WTC11 (cell line): ENCODE results near the gene TNPO3.

ENCODE experiments used
- CREB1 ChIP-seq: sonication (generic); formaldehyde crosslinking; IDR thresholded peaks from 2 replicates; pipeline ENCODE4 v1.8.0; 2023; ENCODE audit warnings: mild to moderate bottlenecking, missing genetic modification reagents
- CTCF ChIP-seq: fragments of 200-600 bp; IDR thresholded peaks from 2 replicates; pipeline ENCODE4 v1.8.0; 2022; ENCODE audit warnings: antibody characterized with exemption
- E2F5 ChIP-seq: sonication (generic); formaldehyde crosslinking; IDR thresholded peaks from 2 replicates; pipeline ENCODE4 v1.8.1; 2022; ENCODE audit warnings: mild to moderate bottlenecking, moderate library complexity, missing genetic modification reagents
- ESRRA ChIP-seq: sonication (generic); formaldehyde crosslinking; IDR thresholded peaks from 2 replicates; pipeline ENCODE4 v1.8.1; 2022; ENCODE audit warnings: mild to moderate bottlenecking, missing genetic modification reagents, borderline replicate concordance
- ETV6 ChIP-seq: sonication (generic); formaldehyde crosslinking; IDR thresholded peaks from 2 replicates; pipeline ENCODE4 v1.8.1; 2022; ENCODE audit warnings: mild to moderate bottlenecking, missing genetic modification reagents
- IRF2 ChIP-seq: sonication (generic); formaldehyde crosslinking; IDR thresholded peaks from 2 replicates; pipeline ENCODE4 v1.8.0; 2022; ENCODE audit warnings: low read depth, missing genetic modification reagents, borderline replicate concordance
- MYBL2 ChIP-seq: sonication (generic); formaldehyde crosslinking; IDR thresholded peaks from 2 replicates; pipeline ENCODE4 v1.8.1; 2023; ENCODE audit warnings: mild to moderate bottlenecking, moderate library complexity, missing genetic modification reagents
- NR2C2 ChIP-seq: sonication (generic); formaldehyde crosslinking; IDR thresholded peaks from 2 replicates; pipeline ENCODE4 v1.8.0; 2022; ENCODE audit warnings: mild to moderate bottlenecking, missing genetic modification reagents
- NR3C1 ChIP-seq: sonication (generic); formaldehyde crosslinking; conservative IDR thresholded peaks from 2 replicates; pipeline ENCODE4 v1.8.1; 2023; ENCODE audit warnings: low read depth, mild to moderate bottlenecking, missing genetic modification reagents
- SP1 ChIP-seq: sonication (generic); formaldehyde crosslinking; conservative IDR thresholded peaks from 2 replicates; pipeline ENCODE4 v1.8.1; 2022; ENCODE audit warnings: missing genetic modification reagents

- TF ChIP-seq SP1 (no peak), CTCF (no peak), E2F5 (CRISPR knock-in tag) (no peak), IRF2 (CRISPR knock-in tag) (no peak), MYBL2 (CRISPR knock-in tag) (no peak), NR3C1 (CRISPR knock-in tag) (no peak), ETV6 (CRISPR knock-in tag) (no peak), NR2C2 (CRISPR knock-in tag) (no peak), CREB1 (CRISPR knock-in tag) (no peak), ESRRA (CRISPR knock-in tag) (no peak)
Observed at GRCh38 chr7:129009437-129009836, 45.5 kb downstream of the TNPO3 start.
